ENCODE measurements around the gene UBA6.

- TF ChIP-seq CTCF (conservative IDR thresholded peaks at IDR 0.05 in 1 of 2, IDR thresholded peaks at IDR 0.05 in 1 of 2; ENCODE audit: extremely low read depth in 1 of 2, insufficient read depth in 1 of 2, low read depth in 1 of 2, low read length in 2 of 2) (no peak), EZH2 (IDR thresholded peaks at IDR 0.05; ENCODE audit: borderline replicate concordance, low read length) (no peak)
These were observed 116.5 kb downstream of the UBA6 start for GRCh38 chr4:67584496-67584895.

Measured in mammary epithelial cell (primary cell).